ENCODE data around the gene RPL28.
"Not testable (repeated sequence)": the region's sequence is repeated elsewhere in the genome, so short reads cannot be mapped to it uniquely, and the experiment has no call there.

RPL28 gene

DNA sequence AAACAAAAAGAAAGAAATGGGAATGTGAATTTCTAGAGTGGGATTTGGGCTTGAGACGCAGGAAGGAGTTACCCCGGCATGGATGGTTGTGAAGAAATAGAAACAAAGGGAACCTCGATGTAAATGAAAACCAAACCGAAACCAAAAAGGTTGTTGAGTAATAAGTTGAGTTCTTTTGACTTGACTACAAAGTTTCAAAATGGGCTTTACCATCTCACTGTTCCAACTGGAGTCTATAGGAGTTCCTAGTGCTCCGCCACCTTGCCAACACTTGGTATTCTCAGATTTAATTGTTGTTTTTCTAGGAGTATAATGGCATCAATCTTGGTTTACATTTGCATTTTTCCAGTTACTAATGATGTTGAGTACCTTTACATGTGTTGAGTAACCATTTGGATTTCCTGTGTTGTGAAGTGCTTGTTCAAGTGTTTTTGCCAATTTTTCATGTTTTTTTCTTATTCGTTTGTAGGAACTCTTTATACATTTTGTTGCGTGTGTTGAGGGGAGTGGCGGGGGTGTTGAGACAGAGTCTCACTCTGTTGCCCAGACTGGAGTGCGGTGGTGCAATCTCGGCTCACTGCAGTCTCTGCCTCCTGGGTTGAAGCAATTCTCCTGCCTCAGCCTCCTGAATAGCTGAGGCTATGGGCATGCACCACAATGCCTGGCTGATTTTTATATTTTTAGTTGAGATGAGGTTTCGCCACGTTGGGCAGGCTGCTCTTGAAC is 12.6 kb downstream of the RPL28 start:
- DNase-seq: no peak

- DNase-seq: no peak
These were observed 14.8 kb downstream of the RPL28 start for GRCh38 chr19:55400281-55401087.

DNA sequence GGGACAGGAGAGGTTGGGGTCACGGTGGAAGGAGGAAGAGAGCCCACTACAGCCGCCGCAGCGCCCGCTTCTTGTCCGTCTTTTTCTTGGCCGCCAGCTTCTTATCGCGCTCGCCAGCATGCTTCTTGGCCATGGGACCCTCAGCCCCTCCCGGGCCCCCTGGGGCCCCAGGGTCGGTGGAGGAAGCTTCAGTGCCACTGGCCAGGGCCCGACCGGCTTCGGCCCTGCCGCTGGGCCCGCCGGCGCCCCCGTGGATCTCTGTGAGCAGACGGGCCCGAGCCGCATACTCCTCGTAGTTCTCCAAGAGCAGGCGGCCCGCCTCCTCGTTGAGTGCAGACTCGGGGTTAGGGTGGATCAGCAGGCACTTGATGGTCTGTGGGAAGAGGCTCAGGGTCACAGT is 15.7 kb downstream of the RPL28 start:
- not testable (repeated sequence) for DNase-seq

DNA sequence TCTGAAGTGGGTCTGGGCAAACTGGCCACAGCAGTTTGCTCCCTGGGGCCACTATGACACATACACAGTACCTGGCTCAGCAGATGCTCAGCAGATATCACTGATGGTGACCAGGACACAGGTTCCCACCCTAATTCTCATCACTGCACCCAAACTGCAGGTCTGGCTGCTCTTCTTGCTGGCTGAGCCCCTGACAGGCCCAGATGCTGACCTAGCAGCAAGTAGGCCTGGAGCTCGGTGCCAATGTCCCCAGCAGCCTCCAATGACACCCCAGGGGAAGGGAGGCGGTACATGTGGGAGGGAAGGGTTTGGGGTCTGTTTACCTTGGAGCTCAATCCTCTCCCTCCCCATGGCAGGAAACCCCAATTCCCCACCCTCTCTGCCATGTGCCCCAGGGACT is 16.8 kb downstream of the RPL28 start:
- no peak for DNase-seq

DNA sequence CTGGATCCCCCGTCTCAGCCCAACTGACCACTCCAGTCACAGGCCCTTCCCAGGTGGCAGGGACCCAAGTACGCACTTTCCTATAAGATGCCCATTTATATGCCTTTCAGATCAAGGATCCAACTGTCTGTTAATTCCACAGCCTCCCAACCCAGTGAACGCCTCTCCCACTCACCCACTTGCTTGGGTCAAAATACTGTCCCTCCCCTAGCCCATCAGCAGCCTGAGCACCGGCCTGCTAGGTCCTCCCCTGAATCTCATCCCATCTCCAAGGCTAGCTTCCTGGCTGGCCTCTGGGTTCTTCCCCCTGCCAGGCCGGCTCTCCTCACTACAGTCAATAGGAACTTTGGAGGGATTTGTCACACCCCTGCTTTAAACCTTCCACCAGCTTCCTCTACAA is 19.9 kb downstream of the RPL28 start:
- no peak for DNase-seq

DNA sequence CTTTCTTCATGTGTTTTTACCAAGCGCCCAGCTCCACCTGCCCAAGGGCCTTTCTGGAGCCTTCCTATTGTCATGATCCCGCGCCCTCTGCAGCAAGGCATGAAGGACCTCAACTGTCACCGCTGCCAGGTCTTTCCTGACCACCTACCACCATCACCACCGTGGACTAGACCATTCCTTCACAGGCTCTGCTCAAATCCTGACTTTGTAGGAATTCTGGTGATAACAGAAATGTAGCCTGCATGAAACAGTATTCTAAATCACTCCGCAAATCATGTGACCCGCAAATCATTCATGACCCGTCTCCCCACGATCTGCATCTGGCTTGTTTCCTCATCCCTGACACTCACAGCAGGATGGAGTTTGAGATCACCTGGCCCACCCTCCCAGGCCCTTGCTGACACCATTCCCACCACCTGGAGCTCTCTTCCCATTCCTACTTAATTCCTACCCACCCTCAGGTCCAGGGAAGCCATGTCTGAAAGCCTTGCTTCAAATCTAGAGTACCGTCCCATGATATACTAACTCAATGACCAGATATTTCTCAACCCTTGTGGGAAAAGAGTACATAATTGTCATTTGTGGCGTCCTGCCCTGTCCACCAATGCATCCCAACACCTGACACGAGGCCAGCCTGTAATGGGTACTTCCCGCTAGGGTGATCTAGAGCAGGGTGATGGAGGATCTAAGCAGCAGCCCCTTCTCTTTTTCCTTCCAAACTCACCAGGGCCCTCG is 20.5 kb downstream of the RPL28 start:
- DNase-seq: no peak

DNA sequence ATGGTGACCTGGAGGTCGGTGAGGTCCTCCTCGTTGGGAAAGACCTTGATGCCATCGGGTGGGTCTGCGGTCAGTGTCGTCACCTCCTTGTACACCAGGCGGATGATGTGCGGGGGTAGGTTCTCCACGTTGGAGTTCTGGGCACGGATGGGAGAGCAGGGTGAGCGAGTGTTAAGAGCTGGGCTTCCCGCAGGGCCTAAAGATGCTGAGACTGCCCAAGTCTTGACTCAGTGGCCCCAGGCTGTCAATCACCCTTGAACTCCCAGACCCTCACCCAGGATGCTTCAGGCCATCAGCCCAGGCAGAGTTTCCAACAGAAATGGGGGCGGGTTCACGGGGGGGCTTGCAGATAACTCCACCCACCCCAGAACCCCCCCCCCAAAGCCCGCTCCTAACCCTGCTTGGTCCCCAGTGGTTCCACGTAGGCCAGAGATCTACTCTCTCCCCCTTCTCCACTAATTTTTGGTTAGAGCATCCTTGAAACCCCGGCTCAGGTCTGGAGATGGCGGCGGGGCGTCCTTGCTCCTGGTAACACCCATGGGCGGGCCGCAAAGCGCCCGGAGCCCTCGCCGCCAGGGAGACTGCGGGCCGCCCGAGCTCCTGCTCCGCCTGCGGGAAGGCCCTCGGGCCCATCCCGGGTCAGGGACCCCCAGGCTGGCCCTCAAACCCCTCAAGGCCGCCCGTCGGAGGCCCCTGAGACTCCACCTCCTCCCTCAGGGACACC is 21.3 kb downstream of the RPL28 start:
- no peak for DNase-seq

DNA sequence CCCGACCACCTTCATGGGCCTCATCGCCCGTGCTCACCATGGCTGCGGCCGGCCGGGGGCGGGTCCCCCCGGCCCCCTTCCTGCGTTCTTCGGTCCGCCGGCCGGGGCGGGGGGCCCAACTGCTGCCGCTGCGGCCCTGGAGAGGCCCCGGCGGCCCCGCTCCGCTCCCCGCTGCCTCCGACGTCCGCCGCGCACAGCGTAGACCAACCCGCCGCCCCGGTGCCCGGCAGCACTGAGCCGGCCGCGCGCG is 21.7 kb downstream of the RPL28 start, which contains the start of gene UBE2S:
Gene UBE2S, minus strand, starts transcription at position 239 of the 250 bp plus-strand sequence. Its CDS starts 199 bp downstream, at position 40.
- DNase-seq: not testable (repeated sequence)

- peak; percentile 94 to 96 for DNase-seq
These were observed 22.2 kb downstream of the RPL28 start for GRCh38 chr19:55407800-55408532.

GRCh38 chr19:55408533-55408872 is 22.8 kb downstream of the RPL28 start:
- DNase-seq: no peak

DNA sequence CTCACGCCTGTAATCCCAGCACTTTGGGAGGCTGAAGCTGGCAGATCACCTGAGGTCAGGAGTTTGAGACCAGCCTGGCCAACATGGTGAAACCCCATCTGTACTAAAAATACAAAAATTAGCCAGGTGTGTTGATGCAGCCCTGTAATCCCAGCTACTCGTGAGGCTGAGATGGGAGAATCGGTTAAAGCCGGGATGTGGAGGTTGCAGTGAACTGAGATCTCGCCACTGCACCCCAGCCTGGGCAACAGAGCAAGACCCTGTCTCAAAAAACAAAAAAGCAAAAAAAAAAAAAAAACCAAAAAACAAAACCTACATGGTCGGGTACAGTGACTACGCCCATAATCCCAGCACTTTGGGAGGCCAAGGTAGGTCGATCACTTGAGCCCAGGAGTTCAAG is 23.4 kb downstream of the RPL28 start:
- not testable (repeated sequence) for DNase-seq

DNA sequence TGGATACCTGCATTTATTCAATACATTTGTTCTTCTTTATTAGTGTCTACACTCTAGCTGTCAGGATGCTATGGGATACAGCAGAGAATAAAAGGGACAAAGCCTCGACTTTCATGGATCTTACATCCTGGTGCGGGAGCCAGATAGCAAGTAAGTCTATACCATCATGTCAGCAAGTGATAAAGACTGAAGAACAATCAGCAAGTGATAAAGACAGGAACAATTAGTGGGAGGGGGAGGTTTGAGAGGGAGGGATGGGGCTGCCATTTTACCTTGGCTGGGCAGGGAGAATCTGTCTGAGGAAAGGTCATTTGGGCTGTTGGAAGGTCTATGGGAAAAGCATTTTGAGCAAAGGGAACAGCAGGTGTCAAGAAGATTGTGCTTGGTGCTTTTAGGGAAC is 24.4 kb downstream of the RPL28 start:
- no peak for DNase-seq

DNA sequence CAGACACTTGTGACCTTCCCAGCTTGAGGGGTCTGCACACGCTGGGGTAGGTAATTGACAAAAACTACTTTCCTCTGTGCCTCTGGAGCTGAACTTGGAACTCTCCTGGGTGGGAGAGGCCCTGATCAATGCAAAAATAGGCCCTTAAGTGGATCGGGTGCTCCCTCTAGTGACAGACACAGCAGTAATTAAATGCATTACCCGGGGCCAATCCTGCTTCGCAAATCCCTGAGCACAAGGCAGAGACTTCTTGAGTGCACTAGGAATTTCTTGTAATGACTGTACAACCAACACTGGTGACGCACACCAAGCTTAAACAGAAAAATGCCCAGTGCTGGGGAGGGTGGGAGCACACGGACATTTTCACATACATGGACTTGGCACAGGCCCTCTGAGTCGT is 32.5 kb downstream of the RPL28 start:
- peak; percentile 46 to 58 for DNase-seq

- no peak for DNase-seq
These were observed 33.4 kb downstream of the RPL28 start for GRCh38 chr19:55419103-55419502.

GRCh38 chr19:55419624-55420236 is 34.0 kb downstream of the RPL28 start:
- DNase-seq: no peak

DNA sequence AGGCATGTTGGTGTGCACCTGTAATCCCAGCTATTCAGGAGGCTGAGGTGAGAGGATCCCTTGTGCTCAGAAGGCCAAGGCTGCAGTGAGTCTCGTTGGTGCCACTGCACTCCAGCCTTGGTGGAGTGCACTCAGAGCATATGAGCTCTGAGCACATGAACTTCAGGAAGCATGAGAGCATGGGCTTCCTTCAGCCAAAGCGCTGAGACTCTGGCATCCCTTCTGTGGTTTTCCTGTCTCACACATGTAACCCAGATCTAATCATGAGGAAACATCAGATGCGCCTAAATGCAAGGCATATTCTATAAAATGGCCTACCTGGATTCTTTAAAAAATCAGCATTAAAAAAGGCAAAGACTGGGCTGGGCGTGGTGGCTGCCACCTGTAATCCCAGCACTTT is 35.5 kb downstream of the RPL28 start:
- not testable (repeated sequence) for DNase-seq

DNA sequence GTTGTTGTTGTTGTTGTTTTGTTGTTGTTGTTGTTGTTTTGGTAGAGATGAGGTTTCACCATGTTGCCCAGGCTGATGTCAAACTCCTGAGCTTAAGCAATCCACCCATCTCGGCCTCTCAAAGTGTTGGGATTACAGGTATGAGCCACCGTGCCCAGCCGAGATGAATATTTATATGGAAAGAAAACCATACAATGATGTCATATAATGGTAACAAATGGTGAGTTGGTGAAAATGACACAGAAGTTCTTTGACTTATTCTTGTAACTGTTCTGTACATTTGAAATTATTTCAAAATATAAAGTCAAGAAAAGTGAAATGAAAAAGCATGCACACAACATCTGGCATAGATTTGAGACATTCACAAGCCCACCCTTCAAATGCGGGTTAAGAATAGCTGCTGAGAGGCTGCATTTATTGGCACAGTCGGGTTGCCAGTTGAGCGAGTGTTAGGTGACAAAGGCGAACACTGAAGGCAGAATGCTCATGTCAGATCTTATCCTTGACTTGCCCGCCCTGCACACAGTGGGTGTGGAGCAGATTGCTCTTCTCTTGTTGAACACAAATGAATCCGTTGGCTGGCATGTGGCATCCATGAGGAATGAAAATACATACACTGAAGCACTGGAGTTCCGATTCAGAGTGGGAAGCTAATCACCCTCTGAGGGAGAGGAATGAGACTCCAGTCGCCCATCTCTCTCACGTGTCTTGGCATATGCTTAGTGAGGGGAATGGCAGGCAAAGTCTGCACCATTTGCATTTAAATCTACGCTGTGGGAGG is 37.7 kb downstream of the RPL28 start:
- no peak for DNase-seq

DNA sequence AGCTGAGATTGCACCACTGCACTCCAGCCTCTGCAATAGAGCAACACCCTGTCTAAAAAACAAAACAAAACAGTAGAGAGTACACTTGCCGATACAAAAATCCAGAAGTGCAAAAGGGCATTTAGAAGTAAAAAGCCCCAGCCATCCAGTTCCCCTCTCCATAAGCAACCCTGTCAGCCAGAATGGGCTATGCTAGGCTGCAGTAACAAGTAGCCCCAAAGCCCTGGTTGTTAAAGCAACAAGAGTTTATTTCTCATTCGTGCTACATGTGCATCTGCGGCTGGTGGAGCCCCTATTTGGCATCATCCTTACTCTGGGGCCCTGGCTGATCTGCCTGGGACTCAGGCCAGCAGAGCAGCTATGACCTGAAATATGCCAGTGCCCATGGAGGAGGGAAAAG is 38.8 kb downstream of the RPL28 start:
- DNase-seq: no peak

DNA sequence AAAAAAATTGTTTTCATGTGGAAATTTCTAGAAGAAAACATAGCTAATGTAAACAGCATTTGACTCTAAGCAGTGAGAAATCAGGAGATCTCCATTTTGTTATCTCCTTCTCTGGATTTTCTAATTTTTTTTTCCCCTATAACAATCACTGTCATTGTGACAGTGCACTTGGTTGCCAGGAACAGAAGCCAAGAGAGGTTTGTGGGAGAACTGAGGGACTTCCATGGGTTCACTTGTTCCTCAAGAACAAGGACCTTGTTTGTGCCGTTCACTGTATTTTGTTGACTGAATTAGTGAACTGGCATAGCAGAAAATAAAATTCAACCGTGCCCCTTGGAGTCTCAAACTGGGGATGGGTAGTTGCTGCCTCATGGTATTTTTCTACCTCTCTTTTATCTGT is 40.3 kb downstream of the RPL28 start:
- DNase-seq: no peak

- no peak for DNase-seq
These were observed 45.5 kb downstream of the RPL28 start for GRCh38 chr19:55431183-55431582.

DNA sequence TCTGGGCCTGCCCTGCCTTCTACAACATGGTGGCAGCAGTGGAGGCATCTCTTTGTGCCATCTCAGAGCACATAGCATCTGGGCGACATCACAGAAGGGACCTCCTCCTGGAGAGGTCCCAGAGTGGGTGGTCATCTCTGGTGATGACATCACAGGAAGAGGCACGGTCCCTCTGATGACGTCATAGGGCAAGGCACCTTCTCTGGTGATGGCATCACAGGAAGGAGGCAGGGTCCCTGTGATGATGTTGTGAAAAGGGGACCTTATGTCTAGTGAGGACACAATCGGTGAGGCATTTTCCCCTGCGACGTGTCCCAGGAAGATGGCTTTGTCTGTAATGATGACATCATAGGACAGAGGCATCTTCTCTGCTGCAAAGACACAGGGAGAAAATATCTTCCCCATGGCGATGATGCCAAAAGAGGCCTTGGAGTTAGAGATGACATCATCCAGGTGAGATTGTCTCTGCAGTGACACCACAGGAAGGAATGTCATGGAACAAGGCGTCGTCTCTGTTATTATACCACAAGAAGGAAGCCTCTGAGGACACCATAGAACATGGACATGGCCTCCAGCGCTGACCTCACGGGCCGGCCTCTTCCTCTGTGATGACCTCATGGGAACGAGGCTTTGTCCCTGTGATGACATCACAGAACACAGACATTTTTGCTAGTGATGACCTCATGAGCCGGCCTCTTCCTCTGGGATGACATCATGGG is 46.7 kb downstream of the RPL28 start:
- DNase-seq: no peak

Data from activated CD4-positive, alpha-beta T cell treated with anti-CD3 and anti-CD28 coated beads, Interleukin-2, amount 50 U/mL, for 48 hours (primary cell).